H1 (cell line): ENCODE data around the gene TMEM59L. TPM values are rescaled to one million over a fixed set of nuclear protein-coding genes. Genes with fewer than 3 reads are reported as not detected.

ENCODE experiments used
- CTCF ChIA-PET: fragments of 300-600 bp; sonication (Branson Sonifier 250); formaldehyde crosslinking; loops from one replicate; lab custom pipeline; 2021; ENCODE audit not compliant: partially characterized antibody; lab: Charles Lee
- POLR2A ChIA-PET: fragments of 300-600 bp; sonication (Branson Sonifier 250); formaldehyde crosslinking; loops from one replicate; lab custom pipeline; 2021; ENCODE audit warnings: inconsistent platforms; ENCODE audit not compliant: partially characterized antibody; lab: Charles Lee
- DNase-seq, 2 experiments: peaks; one replicate each; pipeline versions ENCODE4 v3.0.0 to v3.0.0-alpha.2; 2010 to 2022; ENCODE audit warnings: low spot score in 2 of 2, low read depth in 1 of 2, mixed read lengths in 1 of 2
- FAIRE-seq: peaks from 2 replicates; lab custom pipeline; 2011; peaks lifted over from hg19 to GRCh38; lab: Jason Lieb, UNC
- H2AFZ ChIP-seq: 2 replicates; pipeline ENCODE4 v1.8.1; 2012; ENCODE audit warnings: low read length, inconsistent platforms
- H2AK5ac ChIP-seq: 2 replicates; pipeline ENCODE4 v1.6.1; 2013; ENCODE audit warnings: low read depth, low read length
- H2BK120ac ChIP-seq: replicated peaks from 2 replicates; pipeline ENCODE3; 2013; ENCODE audit warnings: low read depth, low read length, inconsistent platforms
- H2BK12ac ChIP-seq: 2 replicates; pipeline ENCODE4 v1.6.1; 2013; ENCODE audit warnings: low read depth, low read length
- H2BK15ac ChIP-seq: 2 replicates; pipeline ENCODE4 v1.6.1; 2013; ENCODE audit warnings: low read length
- H2BK20ac ChIP-seq: 2 replicates; pipeline ENCODE4 v1.6.1; 2013; ENCODE audit warnings: low read length
- H2BK5ac ChIP-seq: 2 replicates; pipeline ENCODE4 v1.6.1; 2013; ENCODE audit warnings: low read depth, low read length
- H3K14ac ChIP-seq: 2 replicates; pipeline ENCODE4 v1.6.1; 2013; ENCODE audit warnings: inconsistent platforms; ENCODE audit not compliant: insufficient read length
- H3K18ac ChIP-seq: 2 replicates; pipeline ENCODE4 v1.6.1; 2013; ENCODE audit warnings: low read length; ENCODE audit errors: extremely low read depth
- H3K23ac ChIP-seq: 2 replicates; pipeline ENCODE4 v1.6.1; 2013; ENCODE audit warnings: inconsistent platforms; ENCODE audit not compliant: insufficient read length
- H3K23me2 ChIP-seq: 2 replicates; pipeline ENCODE4 v1.6.1; 2013; ENCODE audit warnings: low read depth, low read length
- H3K27ac ChIP-seq: 2 replicates; pipeline ENCODE4 v1.6.1; 2011; ENCODE audit warnings: low read depth, low read length, inconsistent platforms
- H3K27me3 ChIP-seq, 4 experiments: replicated peaks in 1 of 4; 1 replicate in 1 of 4; 2 replicates in 3 of 4; pipeline versions ENCODE4 v1.6.1 to v1.8.1; 2011 to 2013; ENCODE audit warnings: low read length in 3 of 4, mild to moderate bottlenecking in 3 of 4, inconsistent platforms in 2 of 4, mixed read lengths in 2 of 4, moderate library complexity in 1 of 4; ENCODE audit not compliant: control insufficient read depth in 3 of 4, insufficient read depth in 3 of 4; ENCODE audit errors: extremely low read depth in 1 of 4
- H3K36me3 ChIP-seq, 4 experiments: 2 replicates each; pipeline versions ENCODE4 v1.6.1 to v1.8.1; 2011 to 2013; ENCODE audit warnings: mild to moderate bottlenecking in 4 of 4, low read length in 3 of 4, moderate library complexity in 2 of 4, control low read depth in 1 of 4, inconsistent platforms in 1 of 4; ENCODE audit not compliant: insufficient read depth in 4 of 4, control insufficient read depth in 2 of 4
- H3K4ac ChIP-seq: replicated peaks from 2 replicates; pipeline ENCODE3; 2013; ENCODE audit warnings: low read length, low read depth, mixed read lengths, inconsistent platforms; ENCODE audit not compliant: insufficient read length
- H3K4me1 ChIP-seq, 4 experiments: replicated peaks in 1 of 4; 1 replicate in 1 of 4; 2 replicates in 3 of 4; pipeline versions ENCODE4 v1.6.1 to v1.8.1; 2011 to 2013; ENCODE audit warnings: low read length in 3 of 4, inconsistent platforms in 2 of 4, mixed read lengths in 1 of 4; ENCODE audit not compliant: insufficient read depth in 4 of 4, control insufficient read depth in 3 of 4
- H3K4me2 ChIP-seq, 2 experiments: 2 replicates each; pipeline versions ENCODE4 v1.6.1 to v1.8.1; 2011 to 2013; ENCODE audit warnings: low read depth in 2 of 2, low read length in 2 of 2, control low read depth in 1 of 2, inconsistent platforms in 1 of 2, mild to moderate bottlenecking in 1 of 2; ENCODE audit not compliant: insufficient read depth in 1 of 2
- H3K4me3 ChIP-seq, 4 experiments: fragments of 200-600, 300-600 bp in 1 of 4; sonication (generic), shearing (Covaris generic), sonication (Bioruptor Twin) in 1 of 4; 2 replicates each; pipeline versions ENCODE4 v1.5.1 to v1.8.1; 2011 to 2016; ENCODE audit warnings: low read length in 4 of 4, low read depth in 3 of 4, control low read depth in 2 of 4, inconsistent platforms in 2 of 4, mild to moderate bottlenecking in 2 of 4, mixed read lengths in 1 of 4, moderate library complexity in 1 of 4; ENCODE audit not compliant: insufficient read depth in 2 of 4; ENCODE audit errors: extremely low read depth in 1 of 4
- H3K56ac ChIP-seq: replicated peaks from 2 replicates; pipeline ENCODE3; 2013; ENCODE audit warnings: low read depth, mild to moderate bottlenecking, mixed read lengths, low read length, inconsistent platforms; ENCODE audit not compliant: insufficient read length
- H3K79me1 ChIP-seq: 2 replicates; pipeline ENCODE4 v1.6.1; 2013; ENCODE audit warnings: low read depth, low read length, control low read depth
- H3K79me2 ChIP-seq, 2 experiments: 2 replicates each; pipeline versions ENCODE4 v1.6.1 to v1.8.1; 2012 to 2013; ENCODE audit warnings: low read length in 2 of 2, mild to moderate bottlenecking in 2 of 2, inconsistent platforms in 1 of 2; ENCODE audit not compliant: insufficient read depth in 2 of 2, control insufficient read depth in 1 of 2
- H3K9ac ChIP-seq, 4 experiments: replicated peaks in 1 of 4; 1 replicate in 1 of 4; 2 replicates in 3 of 4; pipeline versions ENCODE4 v1.6.1 to v1.8.1; 2011 to 2013; ENCODE audit warnings: low read depth in 3 of 4, low read length in 3 of 4, control low read depth in 2 of 4, mild to moderate bottlenecking in 2 of 4, moderate library complexity in 2 of 4, inconsistent platforms in 1 of 4; ENCODE audit errors: extremely low read depth in 1 of 4
- H3K9me3 ChIP-seq, 2 experiments: 2 replicates each; pipeline versions ENCODE4 v1.6.1 to v1.8.1; 2012 to 2013; ENCODE audit warnings: mild to moderate bottlenecking in 2 of 2, moderate library complexity in 2 of 2, control low read depth in 1 of 2, inconsistent platforms in 1 of 2, low read depth in 1 of 2, low read length in 1 of 2, mixed read lengths in 1 of 2; ENCODE audit not compliant: insufficient read depth in 2 of 2
- H4K20me1 ChIP-seq, 2 experiments: replicated peaks in 1 of 2; 2 replicates each; pipeline versions ENCODE3 to v1.8.1; 2011 to 2013; ENCODE audit warnings: inconsistent platforms in 2 of 2, low read length in 2 of 2, mild to moderate bottlenecking in 1 of 2; ENCODE audit not compliant: insufficient read depth in 2 of 2, control insufficient read depth in 1 of 2
- H4K5ac ChIP-seq: 2 replicates; pipeline ENCODE4 v1.6.1; 2013; ENCODE audit warnings: low read length, low read depth, mixed read lengths, inconsistent platforms; ENCODE audit not compliant: insufficient read length
- H4K8ac ChIP-seq: 2 replicates; pipeline ENCODE4 v1.8.0; 2013; ENCODE audit warnings: mild to moderate bottlenecking, moderate library complexity, low read length, inconsistent platforms; ENCODE audit not compliant: insufficient read depth; ENCODE audit errors: extremely low read depth
- H4K91ac ChIP-seq: replicated peaks from 2 replicates; pipeline ENCODE3; 2013; ENCODE audit warnings: low read length, mixed read lengths, inconsistent platforms; ENCODE audit not compliant: insufficient read length
- HDAC6 ChIP-seq: IDR thresholded peaks from one replicate; pipeline ENCODE4 v1.7.1; 2012; ENCODE audit warnings: low read depth, mild to moderate bottlenecking, inconsistent platforms, low read length, moderate library complexity
- KDM1A ChIP-seq: fragments of 200-600, 300-600 bp; sonication (generic); IDR thresholded peaks from 2 replicates; pipeline ENCODE4 v1.7.1; 2016; ENCODE audit warnings: mild to moderate bottlenecking, low read length, borderline replicate concordance
- MAX ChIP-seq: IDR thresholded peaks from 2 replicates; pipeline ENCODE4 v1.6.1; 2012; ENCODE audit warnings: inconsistent platforms
- NRF1 ChIP-seq: IDR thresholded peaks from 2 replicates; pipeline ENCODE4 v1.6.1; 2011; ENCODE audit warnings: mild to moderate bottlenecking, low read depth, low read length, improper control_type of control experiment
- POLR2AphosphoS5 ChIP-seq: IDR thresholded peaks from 2 replicates; pipeline ENCODE4 v1.6.1; 2011; ENCODE audit warnings: low read depth, low read length
- RFX5 ChIP-seq: IDR thresholded peaks from 2 replicates; pipeline ENCODE4 v1.6.1; 2011; ENCODE audit warnings: low read depth, low read length, improper control_type of control experiment, borderline replicate concordance
- RNF2 ChIP-seq: fragments of 200-900, 300-1000 bp; sonication (generic); IDR thresholded peaks from 2 replicates; pipeline ENCODE4 v1.7.1; 2016; ENCODE audit warnings: borderline replicate concordance, low read depth, mild to moderate bottlenecking, antibody characterized with exemption, low read length; ENCODE audit not compliant: poor library complexity, severe bottlenecking; ENCODE audit errors: missing control alignments
- WGBS, 2 experiments: shearing (Covaris generic) in 1 of 2; methylation state at CpG; one replicate each; pipeline versions ENCODE4 v1.1.6 to v1.1.7; 2013 to 2015; ENCODE audit warnings: low lambda C conversion rate in 2 of 2, mixed read lengths in 2 of 2, inconsistent platforms in 1 of 2, low coverage in 1 of 2, missing lambda C conversion rate in 1 of 2; ENCODE audit not compliant: insufficient replicate concordance in 2 of 2, insufficient coverage in 1 of 2, insufficient read length in 1 of 2; ENCODE audit errors: extremely low coverage in 1 of 2, missing lambda C conversion rate in 1 of 2; 5-methylcytosine and 5-hydroxymethylcytosine counted together
- polyA plus RNA-seq, 7 experiments: library from polyadenylated mRNA; depleted of rRNA in 3 of 7; stranded (reverse) in 5 of 7; unstranded in 2 of 7; fragments of >200 nt in 5 of 7; fragments of 200-250 nt in 2 of 7; gene quantifications; 1 replicate in 5 of 7; 2 replicates in 1 of 7; 4 replicates in 1 of 7; pipeline versions ENCODE4 v1.2.1 to v1.2.3, GENCODE V29; 2011 to 2013; ENCODE audit warnings: missing spikeins in 2 of 7, mixed read lengths in 2 of 7
- total RNA-seq: library from RNA; stranded (reverse); fragmentation: NEBNext Ultra II Directional; extraction: Animal tissue kit (Norgen Biotek cat#: 25700); gene quantifications from 2 replicates; pipeline ENCODE4 v1.2.1, GENCODE V29; 2021
- TF ChIP-seq, protein P1 (sequence below), 3 experiments: IDR thresholded peaks; 1 replicate in 2 of 3; 2 replicates in 1 of 3; pipeline versions ENCODE4 v1.5.1 to v1.6.1; 2011; ENCODE audit warnings: low read length in 3 of 3, mild to moderate bottlenecking in 3 of 3, inconsistent platforms in 2 of 3, low read depth in 1 of 3, moderate library complexity in 1 of 3; ENCODE audit not compliant: insufficient read depth in 1 of 3; ENCODE audit errors: control extremely low read depth in 1 of 3

The TMEM59L gene
- total and polyA plus RNA-seq, 2 of the 8 experiments (the other 6 are each of a cell fraction or from before 2014, with no cell fraction given) = 4.0 to 12.2 TPM

- H3K18ac ChIP-seq = no peak overlapping the region
- no peak overlapping the region for H2BK5ac ChIP-seq
- H3K23ac ChIP-seq = no peak overlapping the region
- H3K79me2 ChIP-seq = no peaks in the 10 kb centered on the region; a peak in 1 of 4 replicates
- H3K27ac ChIP-seq = no peak overlapping the region
- peaks cover 7 to 38% of the 10 kb centered on the region in 2 experiments for H4K20me1 ChIP-seq
- H3K9ac ChIP-seq = no peak overlapping the region
- H3K56ac ChIP-seq = no peak overlapping the region
- no peak overlapping the region for H3K14ac ChIP-seq
- H3K4me1 ChIP-seq = peaks cover 0 to 15% (median 6%) of the 10 kb centered on the region in 4 experiments; a peak in 5 of 7 replicates
- peaks cover 8% of the 10 kb centered on the region for H3K79me1 ChIP-seq
- H2BK12ac ChIP-seq = no peak overlapping the region
- H2AFZ ChIP-seq = no peak overlapping the region
- no peak for DNase-seq
- POLR2A ChIA-PET = no interaction called here
- H3K4ac ChIP-seq = no peak overlapping the region
- no peak overlapping the region for H2BK120ac ChIP-seq
- no peak for FAIRE-seq
- H2BK15ac ChIP-seq = no peak overlapping the region
- H3K4me2 ChIP-seq = no peak overlapping the region
- no peak overlapping the region for H4K91ac ChIP-seq
- H4K5ac ChIP-seq = no peak overlapping the region
- WGBS, 2 experiments = 95 to 100% methylated on average over 3 to 7 of the region's 7 CpGs
- no peak overlapping the region for H3K4me3 ChIP-seq
- H3K9me3 ChIP-seq = no peaks in the 10 kb centered on the region
- TF ChIP-seq POLR2AphosphoS5 = no peak
- no peak for TF ChIP-seq KDM1A
- TF ChIP-seq MAX = no peak
- TF ChIP-seq, protein P1, sequence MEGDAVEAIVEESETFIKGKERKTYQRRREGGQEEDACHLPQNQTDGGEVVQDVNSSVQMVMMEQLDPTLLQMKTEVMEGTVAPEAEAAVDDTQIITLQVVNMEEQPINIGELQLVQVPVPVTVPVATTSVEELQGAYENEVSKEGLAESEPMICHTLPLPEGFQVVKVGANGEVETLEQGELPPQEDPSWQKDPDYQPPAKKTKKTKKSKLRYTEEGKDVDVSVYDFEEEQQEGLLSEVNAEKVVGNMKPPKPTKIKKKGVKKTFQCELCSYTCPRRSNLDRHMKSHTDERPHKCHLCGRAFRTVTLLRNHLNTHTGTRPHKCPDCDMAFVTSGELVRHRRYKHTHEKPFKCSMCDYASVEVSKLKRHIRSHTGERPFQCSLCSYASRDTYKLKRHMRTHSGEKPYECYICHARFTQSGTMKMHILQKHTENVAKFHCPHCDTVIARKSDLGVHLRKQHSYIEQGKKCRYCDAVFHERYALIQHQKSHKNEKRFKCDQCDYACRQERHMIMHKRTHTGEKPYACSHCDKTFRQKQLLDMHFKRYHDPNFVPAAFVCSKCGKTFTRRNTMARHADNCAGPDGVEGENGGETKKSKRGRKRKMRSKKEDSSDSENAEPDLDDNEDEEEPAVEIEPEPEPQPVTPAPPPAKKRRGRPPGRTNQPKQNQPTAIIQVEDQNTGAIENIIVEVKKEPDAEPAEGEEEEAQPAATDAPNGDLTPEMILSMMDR (IDR thresholded peaks at IDR 0.05; ENCODE audit: control extremely low read depth in 1 of 3, insufficient read depth in 1 of 3, low read depth in 1 of 3, low read length in 3 of 3) = no peak
- TF ChIP-seq NRF1 = no peak
- TF ChIP-seq HDAC6 = no peak
- no peak for TF ChIP-seq RNF2
- no peak for TF ChIP-seq RFX5
- H3K23me2 ChIP-seq = peaks cover 13% of the 10 kb centered on the region; the same call in 1 of the 2 replicates
- CTCF ChIA-PET = interaction anchor here (0.6 kb wide), 1 partner anchor 39 kb away, joined by 3 read pairs; no protein-coding TSS in a partner anchor
- no peak overlapping the region for H4K8ac ChIP-seq
- peaks cover 0 to 4% (median 0%) of the 10 kb centered on the region in 4 experiments; a peak in 1 of 7 replicates for H3K27me3 ChIP-seq
- H3K36me3 ChIP-seq = no peaks in the 10 kb centered on the region
- no peak overlapping the region for H2BK20ac ChIP-seq
- H2AK5ac ChIP-seq = no peak overlapping the region
Measured at GRCh38 chr19:18654469-18654868, 41.8 kb downstream of the TMEM59L start.
